ENCODE results near the gene OPRM1.
"Not testable (repeated sequence)": the region's sequence is repeated elsewhere in the genome, so short reads cannot be mapped to it uniquely, and the experiment has no call there.

OPRM1 gene

DNA sequence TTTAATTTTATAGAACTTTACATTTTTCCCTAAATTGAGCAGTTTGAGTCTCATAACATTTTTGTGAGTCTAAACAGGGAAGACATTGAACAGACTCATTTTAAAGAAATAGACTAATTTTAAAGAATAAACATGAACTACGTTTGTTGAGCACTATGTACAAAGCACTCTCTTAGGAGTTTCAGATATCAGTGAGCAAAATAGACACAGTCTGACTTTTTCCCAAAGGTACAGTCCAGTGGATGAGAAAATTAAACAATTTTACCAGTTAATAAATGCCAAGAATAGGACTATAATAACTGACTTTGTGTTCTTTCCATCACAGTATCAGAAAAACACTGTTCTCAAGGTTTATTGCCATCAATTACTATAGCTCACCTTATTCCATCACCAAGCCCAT lies 18.1 kb downstream of the OPRM1 start:
- H3K4me3 ChIP-seq (ENCODE audit: low read depth, low read length): no peak overlapping the region
- no peak for DNase-seq (ENCODE audit: low read depth)
- no peak for TF ChIP-seq CTCF (conservative IDR thresholded peaks at IDR 0.05; ENCODE audit: low read depth, low read length)

- H3K4me3 ChIP-seq (ENCODE audit: low read depth, low read length): no peak overlapping the region
- no peak for TF ChIP-seq CTCF (conservative IDR thresholded peaks at IDR 0.05; ENCODE audit: low read depth, low read length)
- DNase-seq (ENCODE audit: low read depth): no peak
These were observed 20.1 kb downstream of the OPRM1 start for GRCh38 chr6:154058963-154059680.

GRCh38 chr6:154060076-154060475 lies 21.0 kb downstream of the OPRM1 start:
- no peak overlapping the region for H3K4me3 ChIP-seq (ENCODE audit: low read depth, low read length)
- no peak for TF ChIP-seq CTCF (conservative IDR thresholded peaks at IDR 0.05; ENCODE audit: low read depth, low read length)
- no peak for DNase-seq (ENCODE audit: low read depth)

- no peak overlapping the region for H3K4me3 ChIP-seq (ENCODE audit: low read depth, low read length)
- TF ChIP-seq CTCF (conservative IDR thresholded peaks at IDR 0.05; ENCODE audit: low read depth, low read length): no peak
These were observed 31.0 kb downstream of the OPRM1 start for GRCh38 chr6:154070041-154070440.

DNA sequence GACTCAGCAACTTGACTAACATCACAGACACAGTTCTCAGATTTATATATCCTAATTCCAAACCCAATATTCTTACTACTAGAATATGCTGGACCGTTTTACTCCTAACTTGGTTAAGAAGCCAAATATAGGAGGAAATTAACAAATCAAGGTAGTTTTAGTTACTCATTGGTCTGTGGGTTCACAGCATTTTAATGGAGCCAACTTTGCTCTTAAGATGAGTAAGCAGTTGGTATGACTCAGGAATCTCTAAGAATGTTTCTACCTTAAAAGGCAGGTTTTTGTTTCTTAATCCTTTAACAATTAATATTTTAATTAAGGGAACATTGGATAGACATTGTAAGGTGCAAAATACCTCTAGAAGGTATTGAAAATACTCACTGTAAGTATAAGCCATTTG lies 31.6 kb downstream of the OPRM1 start:
- DNase-seq (ENCODE audit: low read depth): no peak
- H3K4me3 ChIP-seq (ENCODE audit: low read depth, low read length): no peak overlapping the region
- no peak for TF ChIP-seq CTCF (conservative IDR thresholded peaks at IDR 0.05; ENCODE audit: low read depth, low read length)

More at GRCh38 chr6:154070041-154070440, 31.0 kb downstream of the OPRM1 start:
- no peak for DNase-seq (ENCODE audit: low read depth)

DNA sequence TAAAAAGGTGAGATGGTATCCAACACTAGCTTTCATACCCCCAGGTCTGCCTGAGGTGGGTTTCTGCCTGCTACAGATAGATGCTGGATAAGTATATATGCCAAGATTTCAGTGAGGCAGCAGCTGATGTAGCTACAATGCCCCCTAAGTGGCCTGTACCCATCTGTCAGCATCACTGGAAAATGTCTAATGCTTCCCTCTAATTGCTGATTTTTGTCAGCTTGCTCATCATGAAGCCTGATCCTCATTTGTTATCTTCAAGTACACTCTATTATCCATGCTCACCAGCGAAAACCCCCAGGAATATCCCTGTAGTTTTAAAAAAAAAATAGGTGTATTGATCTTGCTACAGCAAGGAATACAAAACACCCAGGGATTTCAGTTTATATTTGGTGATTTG lies 32.2 kb downstream of the OPRM1 start:
- no peak for DNase-seq (ENCODE audit: low read depth)
- no peak for TF ChIP-seq CTCF (conservative IDR thresholded peaks at IDR 0.05; ENCODE audit: low read depth, low read length)
- H3K4me3 ChIP-seq (ENCODE audit: low read depth, low read length): no peak overlapping the region

DNA sequence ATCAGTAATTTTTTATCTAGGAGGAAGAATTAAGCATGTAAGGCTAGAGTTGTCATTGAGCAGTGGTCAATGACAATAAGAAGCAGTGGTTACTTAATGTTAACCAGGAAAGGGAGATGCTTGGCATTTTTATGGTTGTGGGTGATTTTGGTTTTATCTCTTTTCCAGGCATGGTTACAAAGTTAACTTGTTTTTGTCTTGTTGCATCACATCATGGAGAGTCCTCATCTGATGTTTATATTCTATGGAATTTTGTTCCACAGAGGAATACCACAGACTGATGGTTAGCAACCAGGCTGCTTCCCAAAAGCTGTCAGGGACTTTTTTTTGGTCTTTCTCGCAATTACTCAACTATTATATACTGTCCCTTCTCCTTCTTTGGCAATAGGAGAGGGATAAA lies 32.7 kb downstream of the OPRM1 start:
- TF ChIP-seq CTCF (conservative IDR thresholded peaks at IDR 0.05; ENCODE audit: low read depth, low read length): no peak
- H3K4me3 ChIP-seq (ENCODE audit: low read depth, low read length): no peak overlapping the region
- no peak for DNase-seq (ENCODE audit: low read depth)

- DNase-seq (ENCODE audit: low read depth): not testable (repeated sequence)
These were observed 39.6 kb downstream of the OPRM1 start for GRCh38 chr6:154078596-154078995.

More at GRCh38 chr6:154078596-154078995, 39.6 kb downstream of the OPRM1 start:
- H3K4me3 ChIP-seq (ENCODE audit: low read depth, low read length): not testable (repeated sequence)
